Right lobe of liver (tissue), 6 donors: ENCODE results near the gene CNOT2. TPM values are rescaled to one million over a fixed set of nuclear protein-coding genes. Genes with fewer than 3 reads are reported as not detected.

Experiments used
- ATAC-seq, 4 donors: fragments of 200-7000 bp; cut with Tn5 transposase; one replicate each; pipeline ENCODE4 v1.9.1; 2020; ENCODE audit warnings: mild to moderate bottlenecking in 4 of 4, moderate library complexity in 4 of 4
- DNase-seq, 3 donors: peaks; one replicate each; pipeline ENCODE4 v3.0.0-alpha.2; 2020
- H3K27ac ChIP-seq, 3 donors: fragments of 200-600 bp; one replicate each; pipeline ENCODE4 v1.8.0; 2022
- H3K27me3 ChIP-seq, 2 donors: fragments of 200-600 bp; one replicate each; pipeline ENCODE4 v1.8.0; 2022
- H3K36me3 ChIP-seq, 4 donors: fragments of 200-600 bp; sonication (generic) in 1 of 4; one replicate each; pipeline versions ENCODE4 v1.5.1 to v1.8.0; 2017 to 2022; ENCODE audit warnings: control low read depth in 1 of 4
- H3K4me1 ChIP-seq, 4 donors: fragments of 200-600 bp; sonication (generic) in 1 of 4; one replicate each; pipeline versions ENCODE4 v1.5.1 to v1.8.0; 2017 to 2022; ENCODE audit warnings: control low read depth in 1 of 4
- H3K4me3 ChIP-seq, 3 donors: fragments of 200-600 bp; one replicate each; pipeline ENCODE4 v1.8.0; 2022
- H3K9me3 ChIP-seq, 4 donors: fragments of 200-600 bp; sonication (generic) in 1 of 4; one replicate each; pipeline versions ENCODE4 v1.5.1 to v1.8.0; 2017 to 2022; ENCODE audit warnings: control low read depth in 1 of 4
- CTCF ChIP-seq, 4 donors: fragments of 200-600 bp in 3 of 4; fragments of 450-650 bp in 1 of 4; IDR thresholded peaks; one replicate each; pipeline versions ENCODE4 v1.5.1 to v1.8.0; 2016 to 2022; ENCODE audit warnings: antibody characterized with exemption in 4 of 4, mild to moderate bottlenecking in 2 of 4
- POLR2A ChIP-seq: fragments of 450-650 bp; IDR thresholded peaks from one replicate; pipeline ENCODE4 v1.6.1; 2017; ENCODE audit warnings: antibody characterized with exemption, mild to moderate bottlenecking
- WGBS: methylation state at CpG from one replicate; pipeline ENCODE4 v1.1.6; 2018; ENCODE audit warnings: low coverage, low lambda C conversion rate; ENCODE audit not compliant: insufficient coverage; ENCODE audit errors: missing lambda C conversion rate; 5-methylcytosine and 5-hydroxymethylcytosine counted together
- intact Hi-C, 2 donors: fragments of 100-400 bp; cut with DNase I; formaldehyde crosslinking; loops; one replicate each; pipeline versions ENCODE4 v1.11.2 to v1.14.1; 2022
- total RNA-seq, 6 experiments: library from RNA; depleted of rRNA in 2 of 6; stranded (reverse); fragments of >200 nt in 2 of 6; fragmentation: NEBNext Ultra II Directional in 3 of 6; extraction: Animal tissue kit (Norgen Biotek cat#: 25700) in 3 of 6; gene quantifications; one replicate each; pipeline versions ENCODE4 v1.1.0 to v1.2.4, GENCODE V29; 2016 to 2023
- donor health status: DM: no; HTN: yes; CAD: no.
- donor health status: DM: no; HTN: no; CAD: no.
- donor health status: DM: no; HTN: no; CAD: no.
- donor health status: DM: no; HTN: yes; CAD: no.
- donor health status: DM: no; HTN: yes; CAD: no.

CNOT2 gene
- total RNA-seq, 6 experiments from 2014 or later, result 24.6 to 65.9 (median 35.4) TPM

GRCh38 chr12:70354787-70355186, 111.6 kb downstream of the CNOT2 start:
- intact Hi-C loops, result no loop called here
- H3K27me3 ChIP-seq, result no peaks in the 10 kb centered on the region
- ATAC-seq, result peak in 2 of 4 donors; percentile 18 to 20
- H3K4me3 ChIP-seq, result no peak overlapping the region
- no peaks in the 10 kb centered on the region for H3K4me1 ChIP-seq
- no peak overlapping the region for H3K27ac ChIP-seq
- H3K36me3 ChIP-seq, result peaks cover 0 to 16% (median 0%) of the 10 kb centered on the region in 4 donors
- WGBS, result 62% methylated on average over 3 of the region's 3 CpGs
- DNase-seq, result no peak
- H3K9me3 ChIP-seq, result no peaks in the 10 kb centered on the region
- TF ChIP-seq POLR2A (no peak), CTCF (IDR thresholded peaks at IDR 0.05) (no peak)

GRCh38 chr12:70355972-70356371, 112.7 kb downstream of the CNOT2 start:
- H3K9me3 ChIP-seq, result no peaks in the 10 kb centered on the region
- H3K36me3 ChIP-seq, result peaks cover 0 to 16% (median 0%) of the 10 kb centered on the region in 4 donors
- H3K4me1 ChIP-seq, result no peaks in the 10 kb centered on the region
- H3K27ac ChIP-seq, result no peak overlapping the region
- no peak for ATAC-seq
- no peak overlapping the region for H3K4me3 ChIP-seq
- WGBS, result 96% methylated on average over 4 of the region's 4 CpGs
- no peaks in the 10 kb centered on the region for H3K27me3 ChIP-seq
- no peak for TF ChIP-seq POLR2A
- no peak for TF ChIP-seq CTCF (IDR thresholded peaks at IDR 0.05)
- DNase-seq, result no peak
- intact Hi-C loops, result no loop called here

- DNase-seq (no peak), ATAC-seq (no peak)
- intact Hi-C loops, result no loop called here
- H3K27ac ChIP-seq, result no peak overlapping the region
- H3K9me3 ChIP-seq, result no peaks in the 10 kb centered on the region
- 96% methylated on average over 1 of the region's 1 CpG for WGBS
- H3K4me3 ChIP-seq, result no peak overlapping the region
- peaks cover 0 to under 1% (median 0%) of the 10 kb centered on the region in 4 donors for H3K36me3 ChIP-seq
- H3K27me3 ChIP-seq, result peaks cover 0 to 6% of the 10 kb centered on the region in 2 donors
- no peak for TF ChIP-seq POLR2A
- TF ChIP-seq CTCF (IDR thresholded peaks at IDR 0.05), result no peak
- no peaks in the 10 kb centered on the region for H3K4me1 ChIP-seq
These were observed 116.4 kb downstream of the CNOT2 start for GRCh38 chr12:70359458-70360197.

- H3K4me3 ChIP-seq, result no peak overlapping the region
- no peaks in the 10 kb centered on the region for H3K9me3 ChIP-seq
- H3K36me3 ChIP-seq, result no peaks in the 10 kb centered on the region
- TF ChIP-seq CTCF (IDR thresholded peaks at IDR 0.05) (no peak), POLR2A (no peak)
- no peak for ATAC-seq
- H3K27ac ChIP-seq, result no peak overlapping the region
- DNase-seq, result no peak
- intact Hi-C loops, result no loop called here
- peaks cover 0 to 11% of the 10 kb centered on the region in 2 donors for H3K27me3 ChIP-seq
- peaks cover 0 to 4% (median 0%) of the 10 kb centered on the region in 4 donors for H3K4me1 ChIP-seq
These were observed 117.0 kb downstream of the CNOT2 start for GRCh38 chr12:70360218-70360617.
